Neural progenitor cell (in vitro differentiated cells): ENCODE results near the gene TIAM2.

Experiments used
- EZH2phosphoT487 ChIP-seq: fragments of 200-600 bp; sonication (generic); IDR thresholded peaks from 2 replicates; pipeline ENCODE4 v1.6.1; 2017; ENCODE audit warnings: antibody characterized with exemption
- TF ChIP-seq, protein P1 (sequence below): fragments of 200-600 bp; sonication (generic); IDR thresholded peaks from 2 replicates; pipeline ENCODE4 v1.5.1; 2017; ENCODE audit warnings: antibody characterized with exemption, mild to moderate bottlenecking

GRCh38 chr6:155036907-155037306 lies 41.8 kb downstream of the TIAM2 start:
- TF ChIP-seq, protein P1, sequence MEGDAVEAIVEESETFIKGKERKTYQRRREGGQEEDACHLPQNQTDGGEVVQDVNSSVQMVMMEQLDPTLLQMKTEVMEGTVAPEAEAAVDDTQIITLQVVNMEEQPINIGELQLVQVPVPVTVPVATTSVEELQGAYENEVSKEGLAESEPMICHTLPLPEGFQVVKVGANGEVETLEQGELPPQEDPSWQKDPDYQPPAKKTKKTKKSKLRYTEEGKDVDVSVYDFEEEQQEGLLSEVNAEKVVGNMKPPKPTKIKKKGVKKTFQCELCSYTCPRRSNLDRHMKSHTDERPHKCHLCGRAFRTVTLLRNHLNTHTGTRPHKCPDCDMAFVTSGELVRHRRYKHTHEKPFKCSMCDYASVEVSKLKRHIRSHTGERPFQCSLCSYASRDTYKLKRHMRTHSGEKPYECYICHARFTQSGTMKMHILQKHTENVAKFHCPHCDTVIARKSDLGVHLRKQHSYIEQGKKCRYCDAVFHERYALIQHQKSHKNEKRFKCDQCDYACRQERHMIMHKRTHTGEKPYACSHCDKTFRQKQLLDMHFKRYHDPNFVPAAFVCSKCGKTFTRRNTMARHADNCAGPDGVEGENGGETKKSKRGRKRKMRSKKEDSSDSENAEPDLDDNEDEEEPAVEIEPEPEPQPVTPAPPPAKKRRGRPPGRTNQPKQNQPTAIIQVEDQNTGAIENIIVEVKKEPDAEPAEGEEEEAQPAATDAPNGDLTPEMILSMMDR, result no peak
- no peak for TF ChIP-seq EZH2phosphoT487
